Muscle of leg (tissue), 11 donors: Measurements from ENCODE around the gene RASGRF1. TPM values are rescaled to one million over a fixed set of nuclear protein-coding genes. Genes with fewer than 3 reads are reported as not detected.

Experiments
- DNase-seq: peaks from one replicate; pipeline ENCODE4 v3.0.0; 2013
- H3K27ac ChIP-seq: one replicate; pipeline ENCODE4 v1.5.1; 2013; ENCODE audit warnings: mild to moderate bottlenecking, low read length, control low read depth
- H3K27me3 ChIP-seq: one replicate; pipeline ENCODE4 v1.6.1; 2013; ENCODE audit warnings: low read length; ENCODE audit not compliant: control insufficient read depth, insufficient read depth
- H3K36me3 ChIP-seq: one replicate; pipeline ENCODE4 v1.6.1; 2013; ENCODE audit warnings: low read length; ENCODE audit not compliant: control insufficient read depth, insufficient read depth
- H3K4me1 ChIP-seq: one replicate; pipeline ENCODE4 v1.6.1; 2013; ENCODE audit warnings: low read length; ENCODE audit not compliant: control insufficient read depth, insufficient read depth
- H3K4me3 ChIP-seq: one replicate; pipeline ENCODE4 v1.5.1; 2013; ENCODE audit warnings: low read length, control low read depth
- H3K9me3 ChIP-seq: replicated peaks from 2 replicates; pipeline ENCODE4 v1.6.1; 2013; ENCODE audit warnings: low read depth, low read length; ENCODE audit not compliant: control insufficient read depth
- WGBS: methylation state at CpG from one replicate; pipeline ENCODE4 v1.1.5; 2013; ENCODE audit warnings: missing lambda C conversion rate; ENCODE audit not compliant: insufficient coverage; 5-methylcytosine and 5-hydroxymethylcytosine counted together
- polyA plus RNA-seq, 8 donors: library from polyadenylated mRNA; unstranded; fragments of 120-200 nt; gene quantifications; one replicate each; pipeline versions ENCODE4 v1.2.1 to v1.2.3, GENCODE V29; 2013; ENCODE audit warnings: inconsistent platforms in 1 of 8, low replicate concordance in 1 of 8; ENCODE audit not compliant: insufficient read length in 8 of 8, insufficient read depth in 1 of 8
- total RNA-seq: library from RNA; stranded (reverse); fragments of 120-200 nt; gene quantifications from one replicate; pipeline ENCODE4 v1.2.4, GENCODE V29; 2013

Gene RASGRF1
- total and polyA plus RNA-seq, 9 donors = 0.08 to 0.93 (median 0.16) TPM

DNA sequence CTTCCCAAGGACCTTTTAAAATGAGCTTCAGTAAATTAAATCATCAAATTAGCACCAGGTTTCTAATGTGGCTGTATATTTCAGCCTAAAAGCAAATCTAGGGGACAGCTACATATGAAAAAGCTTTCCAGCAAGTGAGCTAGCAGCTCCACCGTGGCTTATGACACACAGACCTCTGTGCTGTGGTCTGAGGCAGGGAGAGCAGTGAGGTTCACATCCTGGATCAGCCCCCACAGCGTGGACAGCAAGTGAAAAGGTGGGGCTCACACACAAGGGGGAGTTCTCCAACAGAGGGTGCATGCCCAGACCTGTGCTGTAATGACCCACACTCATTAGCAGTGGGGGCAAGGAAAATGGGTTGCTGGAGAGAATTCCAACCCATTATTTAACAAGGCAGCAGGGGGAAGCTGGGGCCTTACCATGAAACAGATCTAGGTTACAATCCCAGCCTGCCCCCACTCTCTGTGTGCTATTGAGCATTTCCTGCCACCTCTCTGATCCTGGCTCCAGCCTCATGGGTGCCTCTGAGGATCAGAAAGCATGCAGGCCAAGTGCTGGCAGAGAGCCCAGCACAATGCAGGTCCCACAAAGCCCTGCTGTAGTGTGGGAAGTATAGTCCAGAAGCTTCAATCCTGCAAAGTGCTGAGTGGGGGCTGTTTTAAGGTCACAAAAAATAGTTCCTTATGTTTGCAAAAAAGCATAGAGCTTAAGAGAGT, 48.2 kb downstream of the RASGRF1 start:
- H3K36me3 ChIP-seq = no peaks in the 10 kb centered on the region
- H3K9me3 ChIP-seq = peaks cover 11% of the 10 kb centered on the region
- peaks cover 7% of the 10 kb centered on the region for H3K27me3 ChIP-seq
- 30% methylated on average over 2 of the region's 2 CpGs for WGBS
- no peak for DNase-seq
- no peaks in the 10 kb centered on the region for H3K4me1 ChIP-seq
- H3K27ac ChIP-seq = no peak overlapping the region
- no peak overlapping the region for H3K4me3 ChIP-seq

DNA sequence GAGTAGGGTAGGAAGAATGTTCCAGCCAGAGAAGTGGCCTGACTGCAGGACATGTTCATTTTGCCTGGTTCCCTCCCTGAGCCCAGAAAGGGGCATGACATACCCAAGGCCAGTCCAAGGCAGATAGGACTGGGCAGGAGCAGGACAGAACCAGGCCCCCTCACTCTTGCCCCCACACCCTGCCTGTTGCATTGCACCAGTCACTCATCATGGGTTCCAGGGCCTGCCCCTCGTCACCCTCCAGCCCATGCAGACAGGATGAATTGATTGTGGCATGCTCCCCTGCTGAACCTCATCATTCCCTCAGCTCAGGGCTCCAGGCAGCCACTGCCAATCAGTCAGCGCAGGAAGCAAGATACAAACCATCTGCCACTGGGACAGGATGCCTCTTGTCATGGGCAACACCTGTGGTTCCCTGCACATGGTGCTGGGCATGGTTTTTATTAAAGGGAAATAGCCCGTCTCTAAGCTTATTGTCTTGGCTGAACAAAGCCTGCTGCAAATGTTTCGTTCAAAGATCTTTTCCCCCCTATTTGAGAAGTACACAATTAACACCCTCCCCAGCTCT, 48.9 kb downstream of the RASGRF1 start:
- Histone ChIP-seq H3K4me1 (no peaks in the 10 kb centered on the region), H3K27ac (no peak overlapping the region), H3K36me3 (no peaks in the 10 kb centered on the region), H3K27me3 (peaks cover 7% of the 10 kb centered on the region), H3K9me3 (peaks cover 11% of the 10 kb centered on the region), H3K4me3 (no peak overlapping the region)
- WGBS = 31% methylated on average over 4 of the region's 4 CpGs
- DNase-seq = no peak

DNA sequence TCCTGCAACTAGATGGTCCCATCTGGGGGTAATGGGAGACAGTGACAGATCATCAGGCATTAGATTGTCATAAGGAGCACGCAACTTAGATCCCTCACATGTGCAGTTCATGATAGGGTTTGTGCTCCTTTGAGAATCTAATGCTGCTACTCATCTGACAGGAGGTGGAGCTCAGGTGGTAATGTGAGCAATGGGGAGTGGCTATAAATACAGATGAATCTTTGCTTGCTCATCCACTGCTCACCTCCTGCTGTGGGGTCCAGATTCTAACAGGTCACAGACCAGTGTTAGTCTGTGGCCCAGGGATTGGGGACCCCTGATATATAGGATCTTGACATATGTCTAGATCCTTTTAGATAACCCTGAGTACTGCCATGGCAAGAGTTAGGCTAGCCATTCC, 52.7 kb downstream of the RASGRF1 start:
- H3K36me3 ChIP-seq = no peaks in the 10 kb centered on the region
- no peaks in the 10 kb centered on the region for H3K4me1 ChIP-seq
- peaks cover 7% of the 10 kb centered on the region for H3K9me3 ChIP-seq
- 86% methylated on average over 1 of the region's 1 CpG for WGBS
- DNase-seq = no peak
- no peak overlapping the region for H3K4me3 ChIP-seq
- H3K27me3 ChIP-seq = peaks cover 11% of the 10 kb centered on the region
- H3K27ac ChIP-seq = no peak overlapping the region

DNA sequence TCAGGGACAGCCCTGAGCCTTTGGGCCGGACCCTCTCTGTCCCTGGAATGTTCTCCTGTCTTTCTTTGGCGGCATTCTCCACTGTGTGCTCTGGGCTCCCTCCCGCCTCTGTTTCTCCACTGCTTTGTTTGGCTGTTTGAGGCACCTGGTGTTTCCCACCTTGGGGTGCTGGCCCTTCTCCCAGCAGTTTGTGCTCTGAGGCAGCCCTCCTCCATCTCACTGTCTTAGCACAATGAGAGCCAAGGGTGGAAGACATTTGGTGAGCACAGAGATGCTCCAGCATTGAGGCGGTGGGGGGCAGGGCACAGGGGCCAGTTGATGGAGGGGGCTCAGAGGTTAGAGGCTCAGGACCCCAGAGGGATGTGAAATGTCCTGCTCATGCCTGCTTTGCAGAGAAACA, 54.3 kb downstream of the RASGRF1 start:
- no peaks in the 10 kb centered on the region for H3K9me3 ChIP-seq
- 73% methylated on average over 4 of the region's 4 CpGs for WGBS

DNA sequence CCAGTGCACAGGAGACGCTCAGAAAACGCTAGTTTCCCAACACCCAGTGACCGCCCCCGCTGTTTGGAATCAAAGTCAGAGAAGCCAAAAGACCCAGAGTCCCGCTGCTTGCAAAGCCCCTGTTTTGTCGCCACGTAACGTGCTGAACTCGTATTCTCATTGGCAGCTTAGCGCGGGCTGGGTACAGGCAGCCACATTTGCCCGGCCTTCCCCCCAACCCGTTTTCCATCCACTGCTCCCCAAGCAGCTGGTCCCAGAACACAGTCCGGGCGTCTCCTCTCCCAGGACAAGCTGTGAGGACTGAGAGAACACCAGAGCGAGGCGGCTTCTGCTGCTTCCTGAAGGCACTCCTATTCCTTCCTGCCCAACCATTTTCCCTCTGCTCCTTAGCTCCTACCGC, 54.8 kb downstream of the RASGRF1 start:
- H3K4me3 ChIP-seq = no peak overlapping the region
- peak; percentile 7 for DNase-seq
- H3K27ac ChIP-seq = no peak overlapping the region
- 33% methylated on average over 15 of the region's 18 CpGs for WGBS
- H3K36me3 ChIP-seq = no peaks in the 10 kb centered on the region
- H3K27me3 ChIP-seq = peaks cover 6% of the 10 kb centered on the region
- no peaks in the 10 kb centered on the region for H3K4me1 ChIP-seq
- no peaks in the 10 kb centered on the region for H3K9me3 ChIP-seq

More for the DNA sequence above, 54.3 kb downstream of the RASGRF1 start:
- Histone ChIP-seq H3K4me1 (no peaks in the 10 kb centered on the region), H3K27ac (no peak overlapping the region), H3K27me3 (peaks cover 6% of the 10 kb centered on the region), H3K4me3 (no peak overlapping the region), H3K36me3 (no peaks in the 10 kb centered on the region)
- DNase-seq = no peak

DNA sequence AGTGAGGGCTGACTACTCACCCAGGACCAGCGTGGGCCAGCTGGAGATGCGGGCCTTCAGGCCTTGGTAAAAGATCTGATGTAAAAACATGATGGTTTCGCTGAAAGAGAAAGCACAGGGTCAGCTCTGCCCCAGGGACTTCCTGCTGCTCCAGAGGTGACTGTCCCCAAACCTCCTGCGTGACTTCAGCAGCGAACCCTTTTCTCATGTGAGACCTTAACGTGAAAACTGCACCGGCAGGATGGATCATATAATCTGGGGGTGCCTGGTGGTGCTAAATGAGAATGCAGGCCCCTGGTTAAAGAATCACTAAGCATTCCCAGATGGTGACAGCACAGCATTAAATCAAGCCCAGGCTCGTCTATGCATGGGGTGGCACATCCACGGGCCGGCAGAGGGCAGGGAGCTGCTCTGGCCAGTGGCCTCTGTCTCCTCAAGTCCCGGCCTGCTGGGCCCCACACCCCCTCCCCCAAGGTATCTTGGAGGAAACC, 55.4 kb downstream of the RASGRF1 start:
- DNase-seq = no peak
- no peaks in the 10 kb centered on the region for H3K4me1 ChIP-seq
- H3K27ac ChIP-seq = no peak overlapping the region
- H3K36me3 ChIP-seq = no peaks in the 10 kb centered on the region
- peaks cover 6% of the 10 kb centered on the region for H3K27me3 ChIP-seq
- WGBS = 35% methylated on average over 10 of the region's 11 CpGs
- H3K9me3 ChIP-seq = no peaks in the 10 kb centered on the region
- no peak overlapping the region for H3K4me3 ChIP-seq

DNA sequence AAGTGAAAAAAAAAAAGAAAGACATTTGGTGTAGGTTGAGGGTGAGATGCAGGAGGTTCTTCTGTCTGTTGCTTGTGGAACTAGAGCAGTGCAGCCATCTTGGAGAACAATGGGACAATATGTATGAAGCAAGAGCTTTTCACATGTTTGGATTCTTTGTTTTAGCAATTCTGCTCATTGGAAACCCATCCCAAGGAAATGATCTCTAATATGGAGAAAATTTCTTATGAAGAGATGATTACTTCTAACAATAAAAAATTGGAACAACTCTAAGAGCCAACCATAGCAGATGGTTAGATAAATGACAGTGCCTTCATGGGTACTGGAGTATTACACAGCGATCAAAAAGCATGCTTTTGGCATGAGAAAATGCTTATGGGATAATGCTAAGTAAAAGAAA, 56.3 kb downstream of the RASGRF1 start:
- H3K27me3 ChIP-seq = peaks cover 6% of the 10 kb centered on the region
- H3K27ac ChIP-seq = no peak overlapping the region
- DNase-seq = no peak
- no CpG with 5 or more reads among the region's 1 CpG for WGBS
- no peak overlapping the region for H3K4me3 ChIP-seq
- no peaks in the 10 kb centered on the region for H3K4me1 ChIP-seq
- no peaks in the 10 kb centered on the region for H3K9me3 ChIP-seq
- H3K36me3 ChIP-seq = no peaks in the 10 kb centered on the region

DNA sequence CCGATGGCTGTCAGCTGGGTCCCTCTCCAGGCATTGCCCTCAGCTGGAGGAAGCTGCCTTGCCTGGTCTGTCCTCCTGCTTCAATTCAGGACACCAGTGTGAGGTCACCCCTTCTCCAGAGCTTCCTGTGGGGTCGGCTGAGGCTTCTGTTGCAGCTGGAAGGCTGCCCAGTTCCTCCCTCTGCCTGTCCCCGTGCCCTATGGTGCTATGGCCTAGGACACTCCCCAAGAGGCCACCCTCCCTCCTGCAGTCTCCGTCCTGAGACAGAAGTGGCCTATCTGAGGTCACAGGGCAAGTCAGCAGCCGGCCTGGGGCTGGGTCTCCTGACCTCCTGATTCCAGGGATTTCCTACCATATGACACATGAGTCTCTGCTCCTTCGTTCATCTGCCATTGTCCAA, 57.9 kb downstream of the RASGRF1 start:
- H3K27ac ChIP-seq = no peak overlapping the region
- H3K4me1 ChIP-seq = no peaks in the 10 kb centered on the region
- H3K4me3 ChIP-seq = no peak overlapping the region
- no peak for DNase-seq
- WGBS = 48% methylated on average over 6 of the region's 6 CpGs
- H3K27me3 ChIP-seq = peaks cover 3% of the 10 kb centered on the region
- no peaks in the 10 kb centered on the region for H3K9me3 ChIP-seq
- no peaks in the 10 kb centered on the region for H3K36me3 ChIP-seq

DNA sequence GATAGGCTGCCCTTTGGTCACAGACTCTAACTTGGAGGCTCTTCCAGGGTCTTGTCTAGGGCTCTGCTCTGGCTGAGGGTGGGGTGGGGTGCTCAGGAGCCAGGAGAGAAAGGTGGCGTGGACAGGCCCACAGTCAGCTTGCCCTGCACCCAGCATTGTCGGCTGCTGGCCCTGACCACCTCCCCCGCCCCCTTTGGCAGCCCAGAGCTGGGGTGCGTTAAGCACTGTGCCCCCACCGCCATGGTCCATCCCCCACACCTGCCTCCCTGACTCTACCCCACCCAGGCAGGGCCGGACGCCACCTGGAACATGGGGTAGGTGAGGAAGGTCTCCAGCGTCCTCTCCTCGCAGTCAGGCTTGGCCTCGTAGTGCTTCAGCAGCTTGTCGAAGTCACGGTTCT, 58.8 kb downstream of the RASGRF1 start:
- 100% methylated on average over 2 of the region's 12 CpGs for WGBS
- peaks cover 3% of the 10 kb centered on the region for H3K27me3 ChIP-seq
- DNase-seq = no peak
- H3K4me1 ChIP-seq = no peaks in the 10 kb centered on the region
- H3K27ac ChIP-seq = no peak overlapping the region
- H3K36me3 ChIP-seq = no peaks in the 10 kb centered on the region
- H3K9me3 ChIP-seq = no peaks in the 10 kb centered on the region
- H3K4me3 ChIP-seq = no peak overlapping the region

DNA sequence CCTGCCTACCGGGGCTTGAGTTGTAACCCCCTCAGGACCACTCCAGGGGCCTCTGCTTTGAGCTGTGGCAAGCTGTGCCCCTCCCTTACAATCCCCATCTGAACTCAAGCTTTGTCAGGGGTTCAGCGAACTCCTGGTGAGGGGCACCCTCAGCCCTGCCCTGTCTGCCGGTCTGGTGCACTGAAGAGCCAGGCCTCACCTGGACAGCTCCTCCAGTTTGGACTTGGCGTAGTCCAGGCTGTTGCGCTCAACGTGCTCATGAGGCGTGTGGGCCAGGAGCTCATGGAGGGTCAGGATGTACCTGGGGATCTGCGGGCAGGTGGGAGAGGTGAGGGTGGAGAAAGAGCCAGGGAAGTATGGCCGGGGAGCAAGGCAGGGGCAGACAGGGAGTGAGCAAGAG, 59.4 kb downstream of the RASGRF1 start:
- DNase-seq = no peak
- WGBS = 84% methylated on average over 9 of the region's 9 CpGs
- Histone ChIP-seq H3K27me3 (peaks cover 3% of the 10 kb centered on the region), H3K4me1 (no peaks in the 10 kb centered on the region), H3K4me3 (no peak overlapping the region), H3K9me3 (no peaks in the 10 kb centered on the region), H3K27ac (no peak overlapping the region), H3K36me3 (no peaks in the 10 kb centered on the region)
